Uterus (tissue), 4 donors: ENCODE data around the gene C2CD2L. TPM values are rescaled to one million over a fixed set of nuclear protein-coding genes. Genes with fewer than 3 reads are reported as not detected.

Experiments used
- DNase-seq, 2 donors: peaks; one replicate each; pipeline ENCODE4 v3.0.0-alpha.2; 2019 to 2020
- H3K27ac ChIP-seq, 2 donors: fragments of 200-600 bp; sonication (generic); 1 replicate in 1 of 2; 2 replicates in 1 of 2; pipeline ENCODE4 v1.5.1; 2016 to 2018
- H3K27me3 ChIP-seq, 2 donors: fragments of 200-600 bp; sonication (generic); one replicate each; pipeline ENCODE4 v1.5.1; 2018 to 2019; ENCODE audit warnings: control low read depth in 1 of 2
- H3K36me3 ChIP-seq, 2 donors: fragments of 200-600 bp; sonication (generic); one replicate each; pipeline ENCODE4 v1.5.1; 2019; ENCODE audit warnings: control low read depth in 1 of 2
- H3K4me1 ChIP-seq, 2 donors: fragments of 200-600 bp; sonication (generic); one replicate each; pipeline ENCODE4 v1.5.1; 2018 to 2019; ENCODE audit warnings: control low read depth in 1 of 2
- H3K4me3 ChIP-seq, 2 donors: fragments of 200-600 bp; sonication (generic); 1 replicate in 1 of 2; 2 replicates in 1 of 2; pipeline ENCODE4 v1.5.1; 2018 to 2019; ENCODE audit warnings: mild to moderate bottlenecking in 1 of 2
- H3K9me3 ChIP-seq, 2 donors: fragments of 200-600 bp; sonication (generic); one replicate each; pipeline ENCODE4 v1.5.1; 2019; ENCODE audit warnings: control low read depth in 1 of 2
- POLR2A ChIP-seq, 2 donors: fragments of 450-650 bp; IDR thresholded peaks; one replicate each; pipeline ENCODE4 v1.6.1; 2016; ENCODE audit warnings: antibody characterized with exemption in 2 of 2, mild to moderate bottlenecking in 1 of 2, moderate library complexity in 1 of 2
- intact Hi-C: fragments of 100-400 bp; cut with DNase I; formaldehyde crosslinking; loops from one replicate; pipeline ENCODE4 v1.15.1; 2023; ENCODE audit warnings: low total_unique reads
- total RNA-seq, 4 donors: library from RNA; depleted of rRNA in 3 of 4; stranded (reverse); fragments of >200 nt in 3 of 4; gene quantifications; one replicate each; pipeline versions ENCODE4 v1.1.0 to v1.2.4, GENCODE V29; 2014 to 2023
- TF ChIP-seq, protein P1 (sequence below), 4 experiments: fragments of 200-600 bp in 2 of 4; fragments of 450-650 bp in 2 of 4; sonication (generic) in 2 of 4; IDR thresholded peaks; one replicate each; pipeline ENCODE4 v1.5.1; 2016 to 2019; ENCODE audit warnings: antibody characterized with exemption in 4 of 4, mild to moderate bottlenecking in 2 of 4, moderate library complexity in 1 of 4
- donor health status: DM: yes; HTN: yes; CAD: no.

C2CD2L gene
- total RNA-seq, 4 donors from 2014 or later: 1.8 to 14.3 (median 2.7) TPM

DNA sequence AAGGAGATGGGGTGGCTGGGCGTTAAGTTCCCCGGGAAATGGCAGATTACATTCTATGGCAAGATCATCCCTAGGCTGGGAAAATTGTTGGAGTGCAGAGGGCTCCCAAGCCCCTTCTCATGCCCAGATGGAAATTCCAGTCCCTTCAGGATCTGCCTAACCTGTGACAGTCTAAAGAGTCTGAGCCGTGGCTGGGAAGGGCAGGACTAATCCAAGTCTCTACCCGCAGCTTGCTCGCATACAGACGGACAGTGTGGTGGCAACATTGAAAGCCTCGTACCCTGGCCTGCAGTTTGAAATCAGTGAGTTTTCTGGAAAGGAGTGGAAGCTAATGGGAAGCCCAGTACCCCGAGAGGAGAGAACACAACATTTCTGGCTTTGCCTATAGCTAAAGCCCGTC is 18.7 kb upstream of the C2CD2L start:
- Histone ChIP-seq H3K27me3 (no peaks in the 10 kb centered on the region), H3K27ac (no peak overlapping the region), H3K9me3 (no peaks in the 10 kb centered on the region), H3K36me3 (no peaks in the 10 kb centered on the region), H3K4me3 (no peak overlapping the region), H3K4me1 (peaks cover 0 to 11% of the 10 kb centered on the region in 2 donors)
- DNase-seq: no peak
- intact Hi-C loops: no loop called here
- TF ChIP-seq POLR2A (IDR thresholded peaks at IDR 0.05): no peak
- TF ChIP-seq, protein P1, sequence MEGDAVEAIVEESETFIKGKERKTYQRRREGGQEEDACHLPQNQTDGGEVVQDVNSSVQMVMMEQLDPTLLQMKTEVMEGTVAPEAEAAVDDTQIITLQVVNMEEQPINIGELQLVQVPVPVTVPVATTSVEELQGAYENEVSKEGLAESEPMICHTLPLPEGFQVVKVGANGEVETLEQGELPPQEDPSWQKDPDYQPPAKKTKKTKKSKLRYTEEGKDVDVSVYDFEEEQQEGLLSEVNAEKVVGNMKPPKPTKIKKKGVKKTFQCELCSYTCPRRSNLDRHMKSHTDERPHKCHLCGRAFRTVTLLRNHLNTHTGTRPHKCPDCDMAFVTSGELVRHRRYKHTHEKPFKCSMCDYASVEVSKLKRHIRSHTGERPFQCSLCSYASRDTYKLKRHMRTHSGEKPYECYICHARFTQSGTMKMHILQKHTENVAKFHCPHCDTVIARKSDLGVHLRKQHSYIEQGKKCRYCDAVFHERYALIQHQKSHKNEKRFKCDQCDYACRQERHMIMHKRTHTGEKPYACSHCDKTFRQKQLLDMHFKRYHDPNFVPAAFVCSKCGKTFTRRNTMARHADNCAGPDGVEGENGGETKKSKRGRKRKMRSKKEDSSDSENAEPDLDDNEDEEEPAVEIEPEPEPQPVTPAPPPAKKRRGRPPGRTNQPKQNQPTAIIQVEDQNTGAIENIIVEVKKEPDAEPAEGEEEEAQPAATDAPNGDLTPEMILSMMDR (IDR thresholded peaks at IDR 0.05): no peak

DNA sequence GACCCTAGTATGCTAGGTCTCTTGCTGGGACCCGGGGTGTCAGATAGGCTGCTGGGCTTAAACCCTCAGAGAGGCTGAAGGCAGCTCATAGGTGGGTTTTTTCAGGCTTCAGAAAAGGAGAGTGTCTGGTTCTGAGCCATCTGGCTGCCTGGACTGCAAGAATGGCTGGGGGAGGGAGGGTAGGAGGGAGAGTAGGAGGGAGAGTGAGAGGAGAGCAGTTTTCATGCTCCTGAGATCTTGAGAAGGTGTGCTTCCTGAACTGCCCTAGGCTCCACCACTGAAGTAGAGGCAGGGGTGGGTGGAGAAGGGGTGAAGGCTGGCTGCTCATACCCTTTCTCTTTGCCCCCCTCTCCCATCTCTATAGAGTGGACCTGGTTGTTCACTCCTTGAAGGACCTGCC is 17.8 kb upstream of the C2CD2L start:
- Histone ChIP-seq H3K27ac (no peak overlapping the region), H3K4me1 (peaks cover 0 to 11% of the 10 kb centered on the region in 2 donors), H3K9me3 (no peaks in the 10 kb centered on the region), H3K4me3 (no peak overlapping the region), H3K27me3 (no peaks in the 10 kb centered on the region), H3K36me3 (no peaks in the 10 kb centered on the region)
- no peak for TF ChIP-seq POLR2A (IDR thresholded peaks at IDR 0.05)
- TF ChIP-seq, protein P1 (IDR thresholded peaks at IDR 0.05): no peak
- intact Hi-C loops: no loop called here
- DNase-seq: no peak

DNA sequence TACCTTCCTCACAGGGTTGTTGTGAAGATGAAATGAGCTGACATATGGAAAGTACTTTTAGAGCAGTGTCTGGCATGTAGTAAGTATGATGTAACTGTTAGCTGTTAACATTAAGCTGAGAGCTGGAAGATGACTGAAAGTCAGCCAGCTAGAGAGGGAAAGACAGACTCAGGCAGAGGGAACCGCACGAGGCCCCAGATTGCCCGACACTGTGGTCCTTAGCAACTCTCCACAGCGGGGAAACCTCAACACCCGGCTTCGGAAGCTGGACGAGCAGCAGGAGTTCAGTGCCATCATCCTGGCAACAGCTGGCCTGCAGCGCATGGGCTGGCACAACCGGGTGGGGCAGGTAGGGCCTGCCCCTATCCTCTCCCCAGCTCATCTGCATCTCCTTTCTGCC is 16.0 kb upstream of the C2CD2L start:
- H3K27ac ChIP-seq: no peak overlapping the region
- DNase-seq: no peak
- intact Hi-C loops: loop anchor here (10.0 kb wide), 1 partner anchor 244 kb away; the partner anchor contains the start of gene RNF26
- H3K27me3 ChIP-seq: no peaks in the 10 kb centered on the region
- H3K4me3 ChIP-seq: no peak overlapping the region
- no peaks in the 10 kb centered on the region for H3K36me3 ChIP-seq
- no peaks in the 10 kb centered on the region for H3K9me3 ChIP-seq
- H3K4me1 ChIP-seq: peaks cover 0 to 4% of the 10 kb centered on the region in 2 donors
- no peak for TF ChIP-seq POLR2A (IDR thresholded peaks at IDR 0.05)
- TF ChIP-seq, protein P1 (IDR thresholded peaks at IDR 0.05): no peak

DNA sequence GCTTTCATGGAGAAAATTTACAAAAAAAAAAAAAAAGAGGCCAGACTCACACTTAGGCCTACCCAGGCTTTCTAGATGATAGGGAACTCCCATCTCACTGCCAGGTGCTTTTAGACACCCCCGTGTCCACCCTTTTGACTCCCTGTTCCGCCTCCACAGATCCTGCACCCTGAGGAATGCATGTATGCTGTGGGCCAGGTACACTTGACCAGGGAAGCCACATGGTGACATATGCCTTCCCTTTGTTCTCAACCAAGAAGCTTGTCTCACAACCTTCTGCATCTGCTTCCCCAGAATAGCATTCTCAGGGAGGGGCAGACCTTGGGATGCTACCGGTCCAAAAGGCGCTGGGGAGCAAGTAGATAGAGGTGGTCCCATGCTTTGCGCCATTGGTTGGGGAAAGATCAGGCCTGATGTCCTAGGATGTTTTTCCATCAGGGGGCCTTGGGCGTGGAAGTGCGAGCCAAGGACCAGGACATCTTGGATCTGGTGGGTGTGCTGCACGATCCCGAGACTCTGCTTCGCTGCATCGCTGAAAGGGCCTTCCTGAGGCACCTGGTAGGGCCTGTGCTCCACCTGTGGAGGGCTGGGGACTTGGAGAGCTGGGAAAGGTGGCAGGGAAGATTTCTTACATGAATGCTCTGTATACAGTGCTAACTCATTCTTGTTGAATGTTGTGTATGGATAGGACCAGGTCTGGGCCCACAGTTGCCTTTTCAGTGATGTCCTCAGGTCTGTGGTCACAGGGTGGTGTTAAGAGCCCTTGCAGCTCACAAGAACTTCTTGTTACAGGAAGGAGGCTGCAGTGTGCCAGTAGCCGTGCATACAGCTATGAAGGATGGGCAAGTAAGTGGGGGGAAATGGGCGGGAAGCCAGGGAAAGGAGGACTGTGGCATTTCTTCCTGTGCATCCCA is 14.9 kb upstream of the C2CD2L start:
- TF ChIP-seq, protein P1 (IDR thresholded peaks at IDR 0.05): no peak
- TF ChIP-seq POLR2A (IDR thresholded peaks at IDR 0.05): no peak
- H3K4me1 ChIP-seq: peaks cover 0 to 4% of the 10 kb centered on the region in 2 donors

More for the DNA sequence above, 14.9 kb upstream of the C2CD2L start:
- no peak overlapping the region for H3K4me3 ChIP-seq
- no peaks in the 10 kb centered on the region for H3K36me3 ChIP-seq
- no peaks in the 10 kb centered on the region for H3K9me3 ChIP-seq
- intact Hi-C loops: loop anchor here (10.0 kb wide), 1 partner anchor 243 kb away; the partner anchor contains the start of gene RNF26
- no peak for DNase-seq
- H3K27me3 ChIP-seq: no peaks in the 10 kb centered on the region
- H3K27ac ChIP-seq: no peak overlapping the region
